Ovary (tissue), 3 donors: Measurements from ENCODE around the gene PPARD.

Experiments used
- POLR2A ChIP-seq: fragments of 450-650 bp; IDR thresholded peaks from one replicate; pipeline ENCODE4 v1.6.1; 2017; ENCODE audit warnings: antibody characterized with exemption, mild to moderate bottlenecking, moderate library complexity
- TF ChIP-seq, protein P1 (sequence below), 3 donors: fragments of 450-650 bp in 2 of 3; fragments of 200-600 bp in 1 of 3; IDR thresholded peaks; one replicate each; pipeline versions ENCODE4 v1.5.1 to v1.8.0; 2016 to 2022; ENCODE audit warnings: antibody characterized with exemption in 3 of 3, mild to moderate bottlenecking in 1 of 3
- donor health status: DM: no; HTN: no; CAD: no.

DNA sequence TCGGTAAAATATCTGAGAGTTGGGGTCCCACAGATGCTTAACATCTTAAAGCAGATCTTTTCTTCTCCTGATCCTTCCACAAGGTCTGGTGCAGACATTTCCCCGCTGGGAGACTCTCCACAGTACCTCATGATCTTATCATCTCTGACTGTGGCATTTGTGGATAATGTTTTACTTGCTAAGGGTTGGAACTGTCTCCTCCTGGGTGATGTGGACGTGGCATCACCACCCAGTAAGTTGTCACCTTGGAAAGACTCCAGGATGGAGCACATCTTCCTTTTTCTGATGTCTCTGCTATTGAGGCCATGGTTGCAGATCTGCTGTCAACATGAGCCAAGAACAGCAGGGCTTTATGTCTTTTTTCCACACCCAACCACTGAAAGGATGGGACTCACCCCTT lies 67.8 kb downstream of the PPARD start:
- TF ChIP-seq, protein P1, sequence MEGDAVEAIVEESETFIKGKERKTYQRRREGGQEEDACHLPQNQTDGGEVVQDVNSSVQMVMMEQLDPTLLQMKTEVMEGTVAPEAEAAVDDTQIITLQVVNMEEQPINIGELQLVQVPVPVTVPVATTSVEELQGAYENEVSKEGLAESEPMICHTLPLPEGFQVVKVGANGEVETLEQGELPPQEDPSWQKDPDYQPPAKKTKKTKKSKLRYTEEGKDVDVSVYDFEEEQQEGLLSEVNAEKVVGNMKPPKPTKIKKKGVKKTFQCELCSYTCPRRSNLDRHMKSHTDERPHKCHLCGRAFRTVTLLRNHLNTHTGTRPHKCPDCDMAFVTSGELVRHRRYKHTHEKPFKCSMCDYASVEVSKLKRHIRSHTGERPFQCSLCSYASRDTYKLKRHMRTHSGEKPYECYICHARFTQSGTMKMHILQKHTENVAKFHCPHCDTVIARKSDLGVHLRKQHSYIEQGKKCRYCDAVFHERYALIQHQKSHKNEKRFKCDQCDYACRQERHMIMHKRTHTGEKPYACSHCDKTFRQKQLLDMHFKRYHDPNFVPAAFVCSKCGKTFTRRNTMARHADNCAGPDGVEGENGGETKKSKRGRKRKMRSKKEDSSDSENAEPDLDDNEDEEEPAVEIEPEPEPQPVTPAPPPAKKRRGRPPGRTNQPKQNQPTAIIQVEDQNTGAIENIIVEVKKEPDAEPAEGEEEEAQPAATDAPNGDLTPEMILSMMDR (IDR thresholded peaks at IDR 0.05), result no peak
- TF ChIP-seq POLR2A, result no peak
